ENCODE data around the gene VSIG10.

Gene VSIG10

DNA sequence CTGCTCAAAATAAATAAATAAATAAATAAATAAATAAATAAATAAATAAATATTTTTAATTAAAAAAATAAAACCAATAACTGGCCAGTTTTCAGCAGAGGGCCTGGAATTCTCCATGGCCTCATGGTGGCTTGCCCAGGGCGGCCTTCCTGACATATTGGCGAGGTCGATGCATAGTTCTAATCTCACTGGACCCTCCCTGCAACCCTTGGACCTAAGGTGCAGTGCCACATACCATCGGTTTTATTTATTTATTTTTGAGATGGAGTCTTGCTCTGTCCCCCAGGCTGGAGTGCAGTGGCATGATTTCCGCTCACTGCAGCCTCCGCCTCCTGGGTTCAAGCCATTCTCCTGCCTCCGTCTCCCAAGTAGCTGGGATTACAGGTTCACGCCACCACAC, 3.9 kb upstream of the VSIG10 start:
- Histone ChIP-seq H3K79me2 (ENCODE audit: low read length) (no peaks in the 10 kb centered on the region), H2AFZ (ENCODE audit: low read length) (no peak overlapping the region), H4K20me1 (ENCODE audit: insufficient read depth, low read length) (no peaks in the 10 kb centered on the region), H3K9me3 (replicated peaks; ENCODE audit: insufficient read depth, low read length) (no peaks in the 10 kb centered on the region), H3K4me1 (ENCODE audit: low read length) (no peaks in the 10 kb centered on the region), H3K27ac (ENCODE audit: low read length) (no peak overlapping the region), H3K4me2 (ENCODE audit: low read depth, low read length) (no peak overlapping the region), H3K4me3 (ENCODE audit: low read length) (no peak overlapping the region), H3K9me2 (replicated peaks; ENCODE audit: insufficient read depth, low read length) (no peaks in the 10 kb centered on the region), H3K36me3 (replicated peaks; ENCODE audit: insufficient read depth, low read length) (no peaks in the 10 kb centered on the region), H3K9ac (ENCODE audit: low read length) (no peak overlapping the region), H3K27me3 (replicated peaks; ENCODE audit: insufficient read depth, low read length) (no peaks in the 10 kb centered on the region), H3F3A (ENCODE audit: insufficient read depth, low read length) (no peaks in the 10 kb centered on the region)
- DNase-seq = no peak
- no peak for TF ChIP-seq EZH2 (optimal IDR thresholded peaks at IDR 0.05; ENCODE audit: low read depth, low read length)

DNA sequence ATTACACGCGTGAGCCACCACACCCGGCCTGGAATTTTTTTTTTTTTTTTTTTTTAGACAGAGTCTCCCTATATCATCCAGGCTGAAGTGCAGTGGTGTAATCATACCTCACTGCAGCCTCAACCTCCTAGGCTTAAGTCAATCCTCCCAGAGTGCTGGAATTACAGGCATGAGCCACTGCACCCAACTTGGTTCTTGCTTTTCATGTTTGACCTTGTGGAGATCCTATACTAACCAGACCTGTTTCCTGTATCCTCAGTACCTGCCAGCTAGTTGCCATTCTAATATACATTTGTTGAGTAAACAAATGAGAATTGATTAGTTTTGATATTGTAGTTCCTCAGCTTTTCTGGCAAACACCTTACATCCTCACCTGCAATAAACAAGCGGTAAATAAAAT, 3.2 kb upstream of the VSIG10 start:
- H3F3A ChIP-seq (ENCODE audit: insufficient read depth, low read length) = no peaks in the 10 kb centered on the region
- TF ChIP-seq, protein P1, sequence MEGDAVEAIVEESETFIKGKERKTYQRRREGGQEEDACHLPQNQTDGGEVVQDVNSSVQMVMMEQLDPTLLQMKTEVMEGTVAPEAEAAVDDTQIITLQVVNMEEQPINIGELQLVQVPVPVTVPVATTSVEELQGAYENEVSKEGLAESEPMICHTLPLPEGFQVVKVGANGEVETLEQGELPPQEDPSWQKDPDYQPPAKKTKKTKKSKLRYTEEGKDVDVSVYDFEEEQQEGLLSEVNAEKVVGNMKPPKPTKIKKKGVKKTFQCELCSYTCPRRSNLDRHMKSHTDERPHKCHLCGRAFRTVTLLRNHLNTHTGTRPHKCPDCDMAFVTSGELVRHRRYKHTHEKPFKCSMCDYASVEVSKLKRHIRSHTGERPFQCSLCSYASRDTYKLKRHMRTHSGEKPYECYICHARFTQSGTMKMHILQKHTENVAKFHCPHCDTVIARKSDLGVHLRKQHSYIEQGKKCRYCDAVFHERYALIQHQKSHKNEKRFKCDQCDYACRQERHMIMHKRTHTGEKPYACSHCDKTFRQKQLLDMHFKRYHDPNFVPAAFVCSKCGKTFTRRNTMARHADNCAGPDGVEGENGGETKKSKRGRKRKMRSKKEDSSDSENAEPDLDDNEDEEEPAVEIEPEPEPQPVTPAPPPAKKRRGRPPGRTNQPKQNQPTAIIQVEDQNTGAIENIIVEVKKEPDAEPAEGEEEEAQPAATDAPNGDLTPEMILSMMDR (IDR thresholded peaks at IDR 0.05; ENCODE audit: low read length) = no peak
- TF ChIP-seq EZH2phosphoT487 (IDR thresholded peaks at IDR 0.05; ENCODE audit: low read length) = no peak
- TF ChIP-seq EZH2 (optimal IDR thresholded peaks at IDR 0.05; ENCODE audit: low read depth, low read length) = no peak
- no peak overlapping the region for H3K9ac ChIP-seq (ENCODE audit: low read length)
- no peaks in the 10 kb centered on the region for H4K20me1 ChIP-seq (ENCODE audit: insufficient read depth, low read length)
- no peaks in the 10 kb centered on the region for H3K9me2 ChIP-seq (replicated peaks; ENCODE audit: insufficient read depth, low read length)
- DNase-seq = no peak
- no peaks in the 10 kb centered on the region for H3K79me2 ChIP-seq (ENCODE audit: low read length)
- no peak overlapping the region for H2AFZ ChIP-seq (ENCODE audit: low read length)
- H3K27ac ChIP-seq (ENCODE audit: low read length) = no peak overlapping the region
- no peaks in the 10 kb centered on the region for H3K9me3 ChIP-seq (replicated peaks; ENCODE audit: insufficient read depth, low read length)
- H3K4me2 ChIP-seq (ENCODE audit: low read depth, low read length) = no peak overlapping the region
- H3K27me3 ChIP-seq (replicated peaks; ENCODE audit: insufficient read depth, low read length) = 0 out of 2 replicates have a peak, but pooled peaks cover 4% of the 10 kb centered on the region
- no peaks in the 10 kb centered on the region for H3K4me1 ChIP-seq (ENCODE audit: low read length)
- no peaks in the 10 kb centered on the region for H3K36me3 ChIP-seq (replicated peaks; ENCODE audit: insufficient read depth, low read length)
- no peak overlapping the region for H3K4me3 ChIP-seq (ENCODE audit: low read length)

DNA sequence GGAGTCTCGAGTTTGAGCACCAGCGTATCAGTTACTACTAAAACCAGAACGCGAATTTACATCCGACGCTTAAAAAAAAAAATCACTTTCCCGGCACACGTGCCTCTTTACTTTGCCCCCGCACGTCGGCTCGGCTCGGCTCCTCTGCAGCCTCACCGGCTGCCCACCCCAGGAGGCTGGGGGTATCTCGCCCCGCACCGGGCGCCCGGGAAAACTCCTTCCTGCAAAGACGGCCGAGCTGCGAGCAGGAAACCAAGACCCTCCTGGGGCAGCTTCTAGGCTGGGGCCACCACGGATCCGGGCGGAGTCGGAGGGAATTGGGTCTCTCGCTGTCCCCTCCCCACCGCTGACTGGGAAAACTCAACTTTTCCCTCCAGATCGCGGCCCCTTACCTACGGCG, 610 bp downstream of the VSIG10 start:
- Histone ChIP-seq H3K4me3 (ENCODE audit: low read length) (peak overlapping the region; percentile 46; the same call in 1 of the 2 replicates), H3K4me2 (ENCODE audit: low read depth, low read length) (peak overlapping the region; percentile 27; the same call in 1 of the 2 replicates), H3K36me3 (replicated peaks; ENCODE audit: insufficient read depth, low read length) (no peaks in the 10 kb centered on the region), H4K20me1 (ENCODE audit: insufficient read depth, low read length) (no peaks in the 10 kb centered on the region), H3F3A (ENCODE audit: insufficient read depth, low read length) (no peaks in the 10 kb centered on the region), H3K9me3 (replicated peaks; ENCODE audit: insufficient read depth, low read length) (no peaks in the 10 kb centered on the region), H3K4me1 (ENCODE audit: low read length) (no peaks in the 10 kb centered on the region), H3K27ac (ENCODE audit: low read length) (no peak overlapping the region), H3K9ac (ENCODE audit: low read length) (no peak overlapping the region), H2AFZ (ENCODE audit: low read length) (no peak overlapping the region), H3K27me3 (replicated peaks; ENCODE audit: insufficient read depth, low read length) (0 out of 2 replicates have a peak, but pooled peaks cover 4% of the 10 kb centered on the region), H3K9me2 (replicated peaks; ENCODE audit: insufficient read depth, low read length) (no peaks in the 10 kb centered on the region), H3K79me2 (ENCODE audit: low read length) (no peaks in the 10 kb centered on the region)
- no peak for TF ChIP-seq EZH2 (optimal IDR thresholded peaks at IDR 0.05; ENCODE audit: low read depth, low read length)
- no peak for TF ChIP-seq EZH2phosphoT487 (IDR thresholded peaks at IDR 0.05; ENCODE audit: low read length)
- TF ChIP-seq, protein P1 (IDR thresholded peaks at IDR 0.05; ENCODE audit: low read length) = no peak
- no peak for DNase-seq

DNA sequence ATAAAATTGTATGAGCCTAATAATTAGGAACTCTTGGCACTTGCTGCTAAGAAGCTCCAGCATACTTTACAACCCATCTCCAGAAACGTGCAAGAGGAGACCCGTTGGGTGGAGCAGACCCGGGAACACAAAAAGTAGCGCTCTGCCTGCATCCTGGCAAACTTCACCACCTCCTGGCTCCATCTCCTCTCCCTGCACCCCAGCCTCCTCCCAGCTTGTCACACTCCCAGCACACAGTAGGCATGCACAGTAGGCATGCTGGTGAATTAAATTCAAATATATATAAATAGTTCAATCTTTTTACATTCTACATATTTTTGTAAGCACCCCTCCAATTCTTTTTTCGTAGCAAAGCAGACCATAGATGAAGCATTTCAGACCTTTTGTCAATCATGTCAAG, 1.2 kb downstream of the VSIG10 start:
- no peaks in the 10 kb centered on the region for H3K79me2 ChIP-seq (ENCODE audit: low read length)
- TF ChIP-seq, protein P1 (IDR thresholded peaks at IDR 0.05; ENCODE audit: low read length) = no peak
- TF ChIP-seq EZH2phosphoT487 (IDR thresholded peaks at IDR 0.05; ENCODE audit: low read length) (no peak), EZH2 (optimal IDR thresholded peaks at IDR 0.05; ENCODE audit: low read depth, low read length) (no peak)
- no peaks in the 10 kb centered on the region for H3K9me3 ChIP-seq (replicated peaks; ENCODE audit: insufficient read depth, low read length)
- H3K27ac ChIP-seq (ENCODE audit: low read length) = no peak overlapping the region
- H3K4me3 ChIP-seq (ENCODE audit: low read length) = no peak overlapping the region
- no peak overlapping the region for H3K4me2 ChIP-seq (ENCODE audit: low read depth, low read length)
- no peaks in the 10 kb centered on the region for H3K9me2 ChIP-seq (replicated peaks; ENCODE audit: insufficient read depth, low read length)
- no peaks in the 10 kb centered on the region for H3F3A ChIP-seq (ENCODE audit: insufficient read depth, low read length)
- no peaks in the 10 kb centered on the region for H3K36me3 ChIP-seq (replicated peaks; ENCODE audit: insufficient read depth, low read length)
- DNase-seq = no peak
- no peak overlapping the region for H3K9ac ChIP-seq (ENCODE audit: low read length)
- H2AFZ ChIP-seq (ENCODE audit: low read length) = no peak overlapping the region
- H3K27me3 ChIP-seq (replicated peaks; ENCODE audit: insufficient read depth, low read length) = 0 out of 2 replicates have a peak, but pooled peaks cover 4% of the 10 kb centered on the region
- no peaks in the 10 kb centered on the region for H4K20me1 ChIP-seq (ENCODE audit: insufficient read depth, low read length)
- no peaks in the 10 kb centered on the region for H3K4me1 ChIP-seq (ENCODE audit: low read length)
